HG02623 (cell line): Measurements from ENCODE around the gene CBFB.

Source experiments
- ATAC-seq: cut with Tn5 transposase; IDR thresholded peaks from one replicate; pipeline ENCODE4 v1.9.1; 2021; ENCODE audit warnings: moderate library complexity; ENCODE audit not compliant: unreplicated experiment

Gene CBFB

DNA sequence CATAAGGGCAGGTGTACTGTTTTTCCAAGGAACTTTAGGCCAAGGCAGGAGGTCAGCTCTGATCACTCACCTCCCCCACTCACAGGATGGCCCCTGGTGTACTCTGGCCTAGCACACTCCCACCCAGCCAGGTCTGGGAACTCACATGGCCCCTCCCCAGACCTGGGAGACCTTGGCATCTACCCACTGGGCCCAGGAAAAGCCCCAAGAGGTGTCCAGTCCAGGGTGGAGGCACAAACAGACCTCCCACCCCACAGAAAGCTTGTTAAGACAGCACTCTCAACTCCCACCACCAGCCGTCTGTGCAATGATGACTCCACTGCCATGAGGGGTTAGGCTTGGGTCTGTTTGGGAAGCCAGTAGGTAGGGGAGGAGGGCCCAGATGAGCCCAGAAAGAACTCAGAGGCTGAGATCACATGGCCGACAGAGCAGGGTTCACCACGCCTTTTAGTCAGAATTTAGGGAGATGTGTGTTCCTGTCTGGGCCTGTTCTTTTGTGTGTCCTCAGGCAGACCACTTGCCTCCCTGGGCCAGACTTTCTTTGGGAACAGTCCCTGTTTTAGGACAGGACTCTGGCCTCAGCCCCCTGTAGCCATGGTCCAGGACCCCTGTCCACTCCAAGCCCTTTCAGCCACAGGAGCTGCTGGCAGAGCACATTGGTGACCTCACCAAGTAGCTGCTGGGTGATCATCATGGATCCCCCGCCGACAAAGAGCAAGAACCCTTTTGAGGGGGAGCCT is 12.1 kb upstream of the CBFB start:
- no peak for ATAC-seq

DNA sequence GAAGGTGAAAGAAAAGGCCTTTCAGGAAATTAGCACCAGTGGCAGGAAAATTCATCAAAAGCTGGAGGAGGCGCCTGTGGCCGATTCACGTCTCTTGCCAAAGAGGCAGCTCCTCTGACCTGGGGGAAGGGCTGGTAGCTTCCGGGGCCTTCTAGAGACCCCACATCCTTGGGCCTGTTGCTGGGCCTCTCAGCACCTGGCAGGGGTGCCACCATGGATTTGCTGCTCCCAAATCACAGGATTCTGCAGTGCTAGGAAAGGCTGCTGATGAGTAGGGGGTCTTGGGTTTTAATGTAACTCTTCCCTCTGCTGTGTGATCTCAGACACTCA is 11.6 kb upstream of the CBFB start:
- ATAC-seq, result no peak

DNA sequence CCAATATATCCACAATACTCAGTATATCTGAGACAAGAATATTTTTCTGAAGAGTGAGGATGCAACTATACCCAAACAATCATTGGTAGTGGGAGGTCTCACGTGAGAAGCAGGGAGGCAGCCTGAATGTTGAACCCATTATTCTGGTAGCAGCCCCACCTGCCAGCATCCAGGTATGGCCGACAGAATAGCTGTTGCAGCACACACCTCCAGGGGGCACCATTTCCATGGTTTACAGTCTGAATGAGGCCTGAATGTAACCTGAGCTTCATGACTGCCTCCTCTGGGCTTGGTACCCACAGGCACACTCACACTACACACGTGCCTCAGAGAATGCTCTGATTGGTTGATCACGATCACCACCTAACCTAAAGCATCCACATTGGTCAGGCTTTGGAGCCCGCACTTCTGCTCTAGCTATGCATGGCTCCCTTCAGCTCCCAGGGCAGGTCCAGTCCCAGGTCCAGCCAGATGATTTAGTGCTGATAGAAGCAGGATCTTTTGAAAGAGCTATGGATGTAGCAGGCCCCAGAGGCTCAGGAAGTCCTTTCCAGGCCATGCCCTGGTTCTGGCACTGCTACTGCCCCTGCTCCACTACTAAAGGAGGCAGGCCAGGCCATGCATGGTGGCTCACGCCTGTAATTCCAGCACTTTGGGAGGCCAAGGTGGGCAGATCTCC is 11.0 kb upstream of the CBFB start:
- ATAC-seq, result peak; percentile 77

DNA sequence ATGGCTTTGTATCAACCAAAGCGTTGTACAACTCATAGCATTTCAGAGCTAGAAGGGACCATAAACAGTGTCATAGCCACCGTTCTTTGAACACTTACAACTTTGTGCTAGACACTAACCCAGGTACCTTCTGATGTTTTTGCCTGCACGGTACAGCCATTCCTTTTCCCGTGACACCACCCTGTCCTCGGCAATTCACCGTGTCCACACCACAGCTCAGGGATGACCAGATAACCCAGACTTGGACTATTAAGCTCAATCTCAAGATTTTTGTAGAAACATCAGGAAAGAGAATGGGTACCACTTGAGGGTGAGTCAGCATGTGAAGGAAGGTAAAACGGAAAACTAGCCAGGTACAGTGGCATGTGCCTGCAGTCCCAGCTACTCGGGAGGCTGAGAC is 9.8 kb upstream of the CBFB start:
- ATAC-seq, result no peak

DNA sequence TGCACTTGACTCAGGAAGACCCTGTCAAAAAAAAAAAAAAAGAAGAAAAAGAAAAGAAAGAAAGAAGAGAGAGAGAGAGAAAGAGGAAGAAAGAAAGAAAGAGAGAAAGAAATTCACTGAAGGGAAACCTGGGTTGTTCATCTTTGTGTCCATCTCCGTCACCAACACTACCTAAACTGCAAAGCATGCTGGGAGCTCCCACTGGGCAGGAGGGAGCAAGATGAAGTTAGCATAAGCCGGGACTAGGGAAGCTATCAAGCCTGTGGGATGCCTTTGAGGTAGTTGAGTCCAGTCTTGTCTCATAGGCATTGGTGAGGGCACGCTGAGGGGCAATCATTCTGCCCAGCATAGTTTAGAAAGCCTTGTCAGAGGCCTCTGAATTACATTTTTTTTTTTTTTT is 7.6 kb upstream of the CBFB start:
- no peak for ATAC-seq

DNA sequence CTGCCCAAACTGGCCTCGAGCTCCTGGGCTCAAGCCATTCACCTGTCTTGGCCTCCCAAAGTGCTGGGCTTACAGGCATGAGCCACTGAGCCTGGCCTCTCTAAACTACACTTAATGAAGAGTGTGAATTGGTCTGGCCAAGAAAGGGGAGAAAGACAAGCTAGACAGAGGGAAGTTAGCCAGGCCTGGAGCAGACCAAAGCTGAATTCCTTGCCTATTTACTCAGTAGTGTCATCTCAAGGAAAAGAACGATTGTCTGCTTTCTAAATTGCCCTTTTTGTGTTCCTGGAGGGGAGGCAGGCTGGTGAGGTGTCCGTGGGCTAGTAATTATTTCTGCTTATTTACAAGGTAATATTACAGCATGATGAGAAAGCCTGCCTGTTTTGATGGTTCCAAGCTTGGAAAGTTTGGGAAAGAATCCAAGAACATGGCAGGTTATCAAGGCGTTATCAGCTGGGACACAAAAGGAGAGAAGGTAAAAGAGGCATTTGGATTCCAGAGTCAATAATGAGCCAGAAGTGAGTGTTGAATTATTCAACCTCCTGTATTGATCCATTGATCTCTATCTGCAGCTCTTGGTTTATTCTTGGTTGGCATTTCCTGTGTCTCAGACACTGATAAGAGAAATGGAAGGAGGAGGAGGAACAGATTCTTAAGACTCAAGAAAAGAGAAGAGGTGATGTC is 6.3 kb upstream of the CBFB start:
- no peak for ATAC-seq

DNA sequence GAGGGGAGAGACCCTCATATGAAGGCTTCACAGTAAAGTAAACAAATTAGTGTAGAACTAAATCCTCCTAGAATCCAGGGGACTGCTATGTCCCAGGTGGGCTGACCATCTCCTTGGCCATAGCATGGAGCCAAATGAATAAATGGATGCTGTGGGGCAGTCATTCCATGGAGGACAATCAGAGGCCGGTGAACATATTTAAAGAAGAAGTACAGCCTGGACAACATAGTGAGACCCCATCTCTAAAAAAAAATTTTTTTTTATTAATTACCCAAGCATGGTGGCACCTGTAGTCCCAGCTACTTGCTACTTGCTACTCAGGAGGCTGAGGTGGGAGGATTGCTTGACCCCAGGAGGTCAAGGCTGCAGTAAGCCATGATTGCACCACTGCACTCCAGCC is 5.3 kb upstream of the CBFB start:
- ATAC-seq, result no peak

DNA sequence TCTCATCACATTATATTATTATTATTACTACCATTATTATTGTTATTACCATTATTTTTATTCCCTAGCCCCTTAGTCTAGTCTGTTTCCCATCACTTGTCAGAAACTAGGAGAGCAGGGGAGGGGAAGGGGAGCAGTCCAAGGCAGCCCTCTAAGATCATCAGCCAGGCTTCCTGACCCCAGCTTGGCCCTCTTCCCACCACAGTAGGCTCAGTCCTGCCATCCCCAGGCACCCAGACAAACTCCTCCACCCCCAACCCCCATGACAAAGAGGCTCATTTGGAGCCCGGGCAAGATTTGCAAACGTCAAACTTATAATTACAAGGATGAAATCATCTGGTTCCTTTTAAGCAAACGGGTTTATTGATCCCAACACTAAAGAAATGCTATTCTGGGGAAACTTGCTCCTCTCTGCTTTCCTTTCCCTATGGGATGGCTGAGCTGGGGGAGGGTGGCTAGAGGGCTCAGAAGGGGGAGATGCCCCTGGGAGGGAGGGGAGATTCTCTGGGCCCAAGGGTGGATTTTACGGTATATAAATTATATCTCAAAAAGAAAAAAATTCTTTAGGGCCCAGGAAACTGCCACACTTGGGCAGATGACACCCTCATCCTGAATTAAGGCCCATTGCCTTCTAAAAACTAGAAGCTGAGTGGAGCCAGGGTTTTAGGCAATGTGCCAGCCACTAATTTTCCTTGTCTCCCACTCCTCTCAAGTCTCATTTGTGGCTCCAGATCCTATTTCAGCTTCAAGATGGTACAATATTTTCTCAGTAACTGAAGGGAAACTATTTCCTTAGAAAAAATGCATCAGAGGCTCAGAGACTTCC is 4.4 kb upstream of the CBFB start:
- no peak for ATAC-seq

DNA sequence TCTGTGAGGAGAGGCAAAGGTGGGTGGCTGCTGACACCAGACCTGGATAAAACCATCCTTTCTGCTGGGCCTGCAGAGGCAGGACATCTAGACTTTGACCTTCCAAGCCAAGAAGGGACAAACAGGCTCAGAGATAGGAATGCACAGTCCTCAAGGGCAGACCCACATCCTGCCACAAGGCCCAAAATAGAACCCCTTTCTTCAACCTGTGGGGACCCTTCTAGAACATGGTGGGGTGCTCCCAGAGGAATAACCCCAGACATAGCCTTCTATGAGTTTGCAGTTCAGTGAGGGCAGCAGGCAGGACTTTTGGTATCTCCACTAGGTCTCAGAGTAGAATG is 3.8 kb upstream of the CBFB start:
- ATAC-seq, result no peak

DNA sequence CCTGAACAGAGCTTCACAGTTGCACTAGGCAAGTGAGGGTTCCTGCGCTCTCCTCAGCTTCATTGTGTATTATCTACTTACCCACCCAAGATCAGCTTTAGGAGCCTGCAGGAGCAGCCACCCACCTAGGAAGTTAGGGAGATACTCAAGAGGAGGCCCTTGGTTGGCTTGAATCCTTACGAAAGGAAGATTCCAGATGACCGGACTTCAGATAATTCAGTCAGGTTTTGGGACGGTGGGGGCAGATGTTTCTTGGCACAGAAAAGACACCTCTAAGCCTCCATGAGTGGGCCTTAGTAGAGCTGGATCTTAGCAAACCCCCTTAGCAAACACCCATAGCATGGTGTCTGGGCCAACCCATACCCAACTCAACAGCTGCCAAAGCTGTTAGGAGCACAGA is 2.4 kb upstream of the CBFB start:
- ATAC-seq, result no peak

DNA sequence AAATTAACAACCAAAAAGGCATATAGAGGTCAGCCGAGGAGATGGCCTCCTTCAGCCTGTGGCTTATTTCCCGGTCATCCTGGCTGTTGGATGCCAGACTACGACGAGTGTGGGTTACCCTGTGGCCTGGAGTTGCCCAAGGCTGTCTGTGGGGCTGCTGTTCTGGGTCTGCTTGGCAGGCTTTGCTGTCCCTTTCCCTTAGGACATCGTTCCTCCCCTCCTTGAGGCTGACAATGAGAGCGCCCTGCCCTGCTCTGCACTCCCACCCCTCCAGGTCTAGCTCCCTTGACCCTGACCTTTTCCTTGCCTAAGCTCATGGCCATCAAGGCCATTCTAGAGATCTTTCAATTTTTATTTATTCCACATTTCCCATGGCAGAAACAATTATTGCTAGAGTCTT is 1.9 kb upstream of the CBFB start:
- no peak for ATAC-seq

DNA sequence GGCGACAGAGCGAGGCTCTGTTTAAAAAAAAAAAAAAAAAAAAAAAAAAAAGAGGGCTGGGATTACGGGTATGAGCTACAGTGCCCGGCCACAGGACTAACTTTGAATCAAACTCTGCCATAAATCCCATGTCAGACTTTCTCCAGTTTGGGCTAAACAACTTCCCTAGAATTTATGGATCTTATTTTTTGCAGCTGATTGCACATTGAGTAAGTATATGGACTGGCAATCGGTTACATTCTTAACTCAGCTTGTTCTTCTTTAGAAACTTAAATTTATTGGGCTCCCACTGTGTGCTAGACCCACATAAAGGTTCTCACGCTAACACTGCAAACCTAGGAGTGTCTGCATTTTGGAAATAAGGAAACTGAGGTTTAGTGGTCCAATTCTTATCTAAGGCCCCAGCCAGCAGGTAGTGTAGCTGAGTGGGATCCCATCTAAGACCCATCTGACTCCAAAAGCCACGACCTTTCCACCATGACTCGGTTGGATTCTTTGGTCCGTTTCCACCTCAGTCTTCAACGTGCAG is 718 bp upstream of the CBFB start:
- no peak for ATAC-seq

DNA sequence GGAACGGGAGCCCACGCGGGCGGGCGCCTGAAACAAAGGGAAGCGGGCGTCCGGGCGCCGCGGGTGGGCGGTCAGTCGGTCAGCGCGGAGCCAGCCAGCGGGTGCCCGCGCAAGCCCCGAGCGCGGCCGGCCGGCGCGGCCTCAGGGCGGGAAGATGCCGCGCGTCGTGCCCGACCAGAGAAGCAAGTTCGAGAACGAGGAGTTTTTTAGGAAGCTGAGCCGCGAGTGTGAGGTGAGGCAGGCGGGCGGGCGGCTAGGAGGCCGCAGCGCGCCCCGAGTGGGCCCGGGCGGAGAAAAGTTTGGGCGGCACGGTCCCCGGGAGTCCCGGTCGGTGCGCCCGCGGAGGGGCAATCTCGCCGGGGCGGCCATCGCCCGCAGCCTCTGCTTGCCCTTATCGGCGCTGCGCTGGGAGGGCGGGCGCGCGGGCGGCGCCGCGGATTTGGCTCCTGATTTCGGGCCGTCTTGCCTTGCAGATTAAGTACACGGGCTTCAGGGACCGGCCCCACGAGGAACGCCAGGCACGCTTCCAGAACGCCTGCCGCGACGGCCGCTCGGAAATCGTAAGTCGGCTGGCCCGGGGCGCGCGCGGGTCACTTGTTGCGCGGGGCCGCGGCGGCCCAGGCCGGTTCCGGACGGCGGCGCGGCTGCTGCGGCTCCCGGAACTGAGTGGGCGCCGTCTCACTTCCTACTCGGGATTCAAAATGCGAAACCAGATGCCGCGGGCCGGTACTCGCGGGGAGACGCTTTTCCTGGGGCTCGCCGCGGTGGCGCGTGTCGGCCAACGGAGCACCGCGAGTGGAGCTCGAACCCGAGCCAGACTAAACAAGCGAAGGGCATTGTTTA is 526 bp downstream of the CBFB start:
- ATAC-seq, result peak; percentile 30

DNA sequence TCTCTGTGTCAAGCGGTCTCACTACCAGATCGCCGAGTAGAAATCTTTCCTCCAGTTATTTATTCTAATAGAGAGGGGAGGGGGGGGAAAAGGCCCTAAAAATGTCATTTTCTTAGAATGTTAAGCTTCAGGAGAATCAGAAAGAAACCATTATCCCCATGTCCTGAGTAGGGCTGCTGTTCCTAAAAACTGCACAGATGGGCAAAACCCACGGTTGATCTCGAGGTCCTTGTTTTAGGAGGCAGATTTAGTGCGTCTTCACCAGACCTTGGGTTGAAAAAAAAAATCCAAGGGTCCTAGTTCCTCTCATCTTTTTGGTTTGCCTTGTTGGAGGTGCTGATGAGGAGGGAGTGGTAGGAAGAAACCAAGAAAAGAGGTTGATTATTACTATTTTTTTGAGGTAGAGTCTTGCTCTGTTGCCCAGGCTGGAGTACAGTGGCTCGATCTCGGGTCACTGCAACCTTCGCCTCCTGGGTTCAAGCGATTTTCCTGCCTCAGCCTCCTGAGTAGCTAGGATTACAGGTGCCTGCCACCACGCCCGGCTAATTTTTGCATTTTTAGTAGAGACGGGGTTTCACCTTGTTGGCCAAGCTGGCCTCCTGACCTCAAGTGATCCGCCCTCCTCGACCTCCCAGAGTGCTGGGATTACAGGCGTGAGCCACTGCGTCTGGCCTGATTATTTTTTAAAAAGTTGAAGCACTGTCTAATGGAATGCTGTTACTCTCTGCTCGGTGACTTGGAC is 1.4 kb downstream of the CBFB start:
- no peak for ATAC-seq

DNA sequence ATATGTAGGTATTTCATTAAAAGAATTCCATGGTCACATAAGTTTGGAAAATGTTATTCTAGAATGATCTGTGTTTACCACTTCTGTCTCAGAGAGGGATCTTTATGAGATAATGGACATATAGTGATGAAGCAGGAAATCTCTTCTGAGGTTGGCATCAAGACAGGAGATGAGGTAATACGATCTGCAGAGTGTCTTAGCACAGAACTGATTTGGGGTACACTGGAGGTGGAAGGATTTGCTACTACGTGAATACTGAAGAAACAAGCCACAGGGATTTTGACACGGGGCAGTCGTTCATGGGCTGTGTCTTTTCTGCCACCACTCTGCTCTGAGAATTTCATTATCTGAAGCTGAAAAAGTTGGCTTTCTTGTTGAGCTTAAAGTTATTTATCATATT is 5.5 kb downstream of the CBFB start:
- ATAC-seq, result no peak

DNA sequence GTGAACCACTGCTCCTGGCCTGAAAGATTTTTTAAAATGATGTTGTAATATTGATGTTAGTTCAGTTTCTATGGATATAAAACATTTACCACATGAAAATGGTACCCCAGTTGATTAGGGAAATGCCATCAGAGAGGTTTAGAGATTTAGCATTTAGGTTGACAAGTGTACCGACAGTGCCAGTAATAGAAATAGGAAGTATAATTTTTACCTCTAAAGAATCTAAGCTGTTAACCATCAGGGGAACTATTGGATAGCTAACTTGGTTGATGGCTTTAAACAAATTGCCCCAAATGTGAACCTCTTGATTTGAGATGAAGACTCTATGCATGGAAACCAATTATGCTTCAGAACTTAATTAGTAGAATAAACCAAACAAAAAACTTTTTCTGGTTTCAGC is 6.4 kb downstream of the CBFB start:
- no peak for ATAC-seq

DNA sequence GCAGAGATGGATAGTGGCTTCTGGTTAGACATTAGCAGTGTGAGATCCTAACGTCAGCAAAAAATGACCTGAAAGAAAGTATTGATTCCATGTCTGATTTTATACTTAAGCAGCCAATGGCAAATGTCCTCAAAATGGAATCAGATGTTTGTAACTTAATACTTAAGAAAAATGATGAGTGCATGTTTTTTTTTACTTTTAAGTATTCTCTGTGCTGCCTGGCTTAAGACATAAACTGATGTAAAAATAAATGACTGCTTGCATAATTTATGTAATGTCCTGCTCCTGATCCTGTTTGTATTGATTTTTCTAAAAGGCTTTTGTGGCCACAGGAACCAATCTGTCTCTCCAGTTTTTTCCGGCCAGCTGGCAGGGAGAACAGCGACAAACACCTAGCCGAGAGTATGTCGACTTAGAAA is 7.4 kb downstream of the CBFB start:
- ATAC-seq, result no peak

DNA sequence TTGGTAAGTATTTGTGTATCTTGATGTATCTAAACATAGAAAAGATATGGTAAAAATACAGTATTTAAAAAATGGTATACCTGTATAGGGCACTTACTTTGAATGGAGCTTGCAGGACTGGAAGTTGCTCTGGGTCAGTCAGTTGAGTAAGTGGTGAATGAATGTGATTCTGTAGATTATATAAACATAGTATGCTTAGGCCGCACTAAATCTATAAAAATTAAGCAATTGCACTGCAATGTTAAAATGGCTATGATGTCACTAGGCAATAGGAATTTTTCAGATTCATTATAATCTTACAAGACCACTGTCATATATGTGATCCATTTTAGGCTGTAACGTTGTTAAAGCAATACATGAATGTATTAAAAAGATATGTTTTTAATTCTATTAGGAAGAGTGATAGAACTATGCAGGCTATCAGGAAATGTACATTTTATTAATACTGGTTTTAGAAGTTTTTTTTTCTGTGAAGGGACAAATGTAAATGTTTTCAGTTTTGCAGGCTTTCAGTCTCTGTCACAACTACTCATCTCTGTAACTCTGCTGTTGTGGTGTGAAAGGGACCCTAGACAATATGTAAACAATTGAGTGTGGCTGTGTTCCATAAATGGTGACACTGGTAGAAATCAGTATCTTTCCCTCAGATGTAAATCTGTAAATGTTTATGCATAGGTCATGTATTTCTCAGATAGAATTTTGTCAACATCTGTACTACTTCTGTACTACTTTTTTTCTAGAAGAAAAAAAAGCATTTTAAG is 10.5 kb downstream of the CBFB start:
- ATAC-seq, result no peak

DNA sequence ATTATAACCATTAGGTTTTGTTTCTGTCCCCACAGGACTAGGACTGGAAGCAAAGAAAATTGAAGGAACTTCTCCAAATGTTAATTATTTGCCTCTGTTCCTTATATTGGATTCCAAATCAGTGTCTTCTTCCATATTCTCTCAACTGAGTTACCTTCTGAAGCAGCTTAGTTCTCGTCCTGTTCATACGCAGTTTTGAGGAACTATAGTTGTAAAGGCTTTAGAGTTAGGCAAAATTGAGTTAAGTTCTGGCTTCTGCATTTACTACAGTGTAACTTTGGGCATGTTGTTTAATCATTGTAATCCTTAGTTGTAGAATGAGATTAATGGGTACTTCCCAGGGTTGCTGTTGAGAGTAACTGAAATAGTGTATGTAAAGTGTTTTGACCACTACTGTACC is 11.2 kb downstream of the CBFB start:
- ATAC-seq, result no peak
